T-helper 22 cell (primary cell): ENCODE measurements around the gene MOV10.

Source experiments
- DNase-seq: peaks from one replicate; pipeline ENCODE4 v3.0.0-alpha.2; 2020; ENCODE audit warnings: low read depth

MOV10 gene

GRCh38 chr1:112698366-112699310 is 24.2 kb downstream of the MOV10 start:
- DNase-seq, result no peak

GRCh38 chr1:112699425-112700144 is 25.1 kb downstream of the MOV10 start:
- no peak for DNase-seq

- peak; percentile 33 for DNase-seq
Measured at GRCh38 chr1:112700290-112701226, 26.1 kb downstream of the MOV10 start.

- DNase-seq, result no peak
Measured at GRCh38 chr1:112701227-112702066, 27.0 kb downstream of the MOV10 start.

GRCh38 chr1:112702067-112702395 is 27.6 kb downstream of the MOV10 start:
- no peak for DNase-seq

- DNase-seq, result no peak
Measured at GRCh38 chr1:112702420-112703261, 28.2 kb downstream of the MOV10 start.

- no peak for DNase-seq
Measured at GRCh38 chr1:112703706-112704105, 29.2 kb downstream of the MOV10 start.

GRCh38 chr1:112704391-112704933 is 30.0 kb downstream of the MOV10 start:
- DNase-seq, result no peak

GRCh38 chr1:112704934-112705627 is 30.6 kb downstream of the MOV10 start:
- peak; percentile 20 for DNase-seq

- DNase-seq, result peak; percentile 30
Measured at GRCh38 chr1:112706505-112707220, 32.2 kb downstream of the MOV10 start, which contains the start of gene RHOC. Gene RHOC, minus strand, starts transcription at chr1:112707127. Its CDS starts 3,328 bp downstream, at chr1:112703799.

GRCh38 chr1:112707221-112708001 is 33.0 kb downstream of the MOV10 start:
- DNase-seq, result peak; percentile 30

- DNase-seq, result no peak
Measured at GRCh38 chr1:112708002-112708448, 33.6 kb downstream of the MOV10 start.

GRCh38 chr1:112708489-112708888 is 34.0 kb downstream of the MOV10 start:
- DNase-seq, result no peak

GRCh38 chr1:112710159-112710558 is 35.7 kb downstream of the MOV10 start:
- no peak for DNase-seq

GRCh38 chr1:112710586-112710985 is 36.1 kb downstream of the MOV10 start:
- no peak for DNase-seq

GRCh38 chr1:112711041-112711440 is 36.6 kb downstream of the MOV10 start:
- DNase-seq, result no peak

- no peak for DNase-seq
Measured at GRCh38 chr1:112711670-112712069, 37.2 kb downstream of the MOV10 start.

GRCh38 chr1:112712191-112712590 is 37.7 kb downstream of the MOV10 start:
- no peak for DNase-seq
